ENCODE results near the gene JADE1. TPM values are rescaled to one million over a fixed set of nuclear protein-coding genes. Genes with fewer than 3 reads are reported as not detected.

JADE1 gene
- total RNA-seq, 1 experiment from 2014 or later: 192 TPM

DNA sequence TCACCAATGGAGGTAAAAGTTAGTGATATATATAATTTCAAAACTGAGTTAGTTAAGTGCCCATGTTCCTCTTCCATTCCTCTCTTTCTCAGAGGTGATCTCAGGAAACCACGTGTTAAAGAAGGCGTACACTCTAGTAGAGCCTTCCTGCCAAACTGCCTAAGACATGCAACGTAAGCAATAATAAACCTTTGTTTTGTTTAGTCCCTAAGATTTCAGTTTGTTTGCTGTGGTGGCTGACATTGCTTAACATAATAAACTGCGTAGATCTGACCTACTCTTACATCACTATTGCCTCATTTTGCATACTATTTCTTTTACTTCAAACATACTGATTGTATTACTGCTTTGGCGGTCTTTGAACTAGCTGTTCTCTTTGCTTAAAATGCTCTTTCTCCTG lies 99.2 kb downstream of the JADE1 start:
- H2BK5ac ChIP-seq (ENCODE audit: insufficient read length, low read length): no peak overlapping the region
- no CpG with 5 or more reads among the region's 5 CpGs for WGBS (ENCODE audit: extremely low coverage, insufficient read length, low lambda C conversion rate)
- no peaks in the 10 kb centered on the region for H3K9me3 Mint-ChIP-seq
- no peak overlapping the region for H2BK12ac ChIP-seq (ENCODE audit: insufficient read length, low read depth, low read length)
- H3K9ac ChIP-seq (ENCODE audit: extremely low read depth, insufficient read length, low read length): no peak overlapping the region
- H2AK5ac ChIP-seq (ENCODE audit: insufficient read length, low read length): no peak overlapping the region
- no peaks in the 10 kb centered on the region for H3K36me3 Mint-ChIP-seq (ENCODE audit: insufficient read depth in 1 of 3, low read depth in 3 of 3)
- no peak for DNase-seq
- H4K5ac ChIP-seq (ENCODE audit: insufficient read length, low read depth, low read length): no peak overlapping the region
- no peak overlapping the region for H3K4me3 Mint-ChIP-seq
- H3K27me3 ChIP-seq (ENCODE audit: insufficient read depth, low read length): no peaks in the 10 kb centered on the region
- H3K27ac ChIP-seq (ENCODE audit: insufficient read length, low read depth, low read length): no peak overlapping the region
- no peak overlapping the region for H3K4ac ChIP-seq (ENCODE audit: low read depth, low read length)
- no peak overlapping the region for H3K23ac ChIP-seq (ENCODE audit: insufficient read length, low read depth, low read length)
- no peak overlapping the region for H2BK120ac ChIP-seq (ENCODE audit: low read depth, low read length, poor library complexity, severe bottlenecking)
- no peak overlapping the region for H3K14ac ChIP-seq (ENCODE audit: insufficient read depth, low read length)
- H4K20me1 ChIP-seq (ENCODE audit: control insufficient read depth, insufficient read depth, insufficient read length): no peaks in the 10 kb centered on the region
- no peak overlapping the region for H3K18ac ChIP-seq (ENCODE audit: insufficient read length, low read depth, low read length)
- no peaks in the 10 kb centered on the region for H3K23me2 ChIP-seq (ENCODE audit: insufficient read length, low read depth, low read length, poor library complexity, severe bottlenecking)
- TF ChIP-seq CTCF (conservative IDR thresholded peaks at IDR 0.05): no peak
- no peak overlapping the region for H4K91ac ChIP-seq (ENCODE audit: insufficient read length, low read depth, low read length)
- no peak overlapping the region for H3T11ph ChIP-seq (ENCODE audit: low read length)
- H3K9me3 ChIP-seq (ENCODE audit: control insufficient read depth, low read depth, low read length): no peaks in the 10 kb centered on the region
- no peaks in the 10 kb centered on the region for H3K4me1 Mint-ChIP-seq
- no peak overlapping the region for H3K27ac Mint-ChIP-seq
- H3K56ac ChIP-seq (ENCODE audit: insufficient read length, low read depth, low read length): no peak overlapping the region
- no peaks in the 10 kb centered on the region for H3K79me2 ChIP-seq (ENCODE audit: insufficient read depth, low read length)
- no peak overlapping the region for H2AFZ ChIP-seq (ENCODE audit: low read length)
- H4K8ac ChIP-seq (replicated peaks; ENCODE audit: insufficient read length, low read depth, low read length): no peak overlapping the region
- no peaks in the 10 kb centered on the region for H3K4me1 ChIP-seq (ENCODE audit: insufficient read depth, low read length)
- no peaks in the 10 kb centered on the region for H3K79me1 ChIP-seq (ENCODE audit: insufficient read depth, low read depth, low read length, poor library complexity, severe bottlenecking)
- H2BK20ac ChIP-seq (ENCODE audit: low read depth, low read length, poor library complexity, severe bottlenecking): no peak overlapping the region
- no peak overlapping the region for H2BK15ac ChIP-seq (ENCODE audit: low read depth, low read length)
- no peak overlapping the region for H3K4me2 ChIP-seq (ENCODE audit: insufficient read depth, insufficient read length, low read length)
- H3K27me3 Mint-ChIP-seq (ENCODE audit: low read depth): no peaks in the 10 kb centered on the region

Data from H9 (cell line).